CD14-positive monocyte (primary cell): ENCODE measurements around the gene B3GALNT1. TPM values are rescaled to one million over a fixed set of nuclear protein-coding genes. Genes with fewer than 3 reads are reported as not detected.

ENCODE experiments used
- DNase-seq, 3 donors: peaks; one replicate each; pipeline ENCODE4 v3.0.0-alpha.2; 2011 to 2022
- H2AFZ ChIP-seq: 2 replicates; pipeline ENCODE4 v1.6.0; 2012; ENCODE audit warnings: mild to moderate bottlenecking, low read depth, low read length, inconsistent platforms; ENCODE audit not compliant: insufficient read depth, poor library complexity, severe bottlenecking
- H3K27ac ChIP-seq, 2 donors: 1 replicate in 1 of 2; 2 replicates in 1 of 2; pipeline ENCODE4 v1.5.1; 2012 to 2013; ENCODE audit warnings: low read length in 2 of 2, control low read depth in 1 of 2, inconsistent platforms in 1 of 2, low read depth in 1 of 2, mild to moderate bottlenecking in 1 of 2
- H3K27me3 ChIP-seq, 2 donors: one replicate each; pipeline versions ENCODE4 v1.6.0 to v1.6.1; 2011 to 2013; ENCODE audit warnings: low read length in 2 of 2; ENCODE audit not compliant: control insufficient read depth in 2 of 2, insufficient read depth in 2 of 2
- H3K36me3 ChIP-seq, 2 donors: replicated peaks in 1 of 2; 1 replicate in 1 of 2; 2 replicates in 1 of 2; pipeline versions ENCODE4 v1.5.1 to v1.6.1; 2012 to 2013; ENCODE audit warnings: low read length in 2 of 2, control low read depth in 1 of 2, inconsistent platforms in 1 of 2, mild to moderate bottlenecking in 1 of 2; ENCODE audit not compliant: insufficient read depth in 2 of 2, control insufficient read depth in 1 of 2
- H3K4me1 ChIP-seq, 2 donors: 1 replicate in 1 of 2; 2 replicates in 1 of 2; pipeline versions ENCODE4 v1.5.1 to v1.6.1; 2012 to 2013; ENCODE audit warnings: low read length in 2 of 2, control low read depth in 1 of 2, inconsistent platforms in 1 of 2, mild to moderate bottlenecking in 1 of 2, moderate library complexity in 1 of 2; ENCODE audit not compliant: insufficient read depth in 2 of 2, control insufficient read depth in 1 of 2
- H3K4me2 ChIP-seq: replicated peaks from 2 replicates; pipeline ENCODE3; 2012; ENCODE audit warnings: low read length, moderate library complexity, mild to moderate bottlenecking; ENCODE audit not compliant: poor library complexity, severe bottlenecking; ENCODE audit errors: extremely low read depth
- H3K4me3 ChIP-seq, 3 experiments: fragments of 200-600 bp in 1 of 3; sonication (generic) in 1 of 3; replicated peaks in 1 of 3; 1 replicate in 2 of 3; 2 replicates in 1 of 3; pipeline ENCODE4 v1.5.1; 2011 to 2013; ENCODE audit warnings: low read length in 3 of 3, mild to moderate bottlenecking in 3 of 3, control low read depth in 2 of 3, low read depth in 2 of 3, inconsistent platforms in 1 of 3, moderate library complexity in 1 of 3
- H3K79me2 ChIP-seq: 2 replicates; pipeline ENCODE4 v1.6.0; 2012; ENCODE audit warnings: mild to moderate bottlenecking, control low read depth, inconsistent platforms, low read length, moderate library complexity; ENCODE audit not compliant: insufficient read depth
- H3K9ac ChIP-seq: 2 replicates; pipeline ENCODE4 v1.6.0; 2017; ENCODE audit warnings: low read length, mild to moderate bottlenecking; ENCODE audit not compliant: insufficient read depth, poor library complexity, severe bottlenecking
- H3K9me3 ChIP-seq, 2 donors: replicated peaks in 1 of 2; 1 replicate in 1 of 2; 2 replicates in 1 of 2; pipeline versions ENCODE4 v1.5.1 to v1.6.1; 2012 to 2013; ENCODE audit warnings: low read length in 2 of 2, control low read depth in 1 of 2; ENCODE audit not compliant: control insufficient read depth in 1 of 2, insufficient read depth in 1 of 2
- H4K20me1 ChIP-seq: 2 replicates; pipeline ENCODE4 v1.6.0; 2012; ENCODE audit warnings: mild to moderate bottlenecking, low read length, control low read depth, moderate library complexity; ENCODE audit not compliant: insufficient read depth
- H3K27ac Mint-ChIP-seq, 7 donors: one replicate each; pipeline ENCODE4 v1.8.0; 2020; ENCODE audit warnings: mild to moderate bottlenecking in 7 of 7, mixed read lengths in 7 of 7, moderate library complexity in 6 of 7, inconsistent platforms in 2 of 7
- H3K27me3 Mint-ChIP-seq, 3 donors: one replicate each; pipeline ENCODE4 v1.8.0; 2021 to 2022; ENCODE audit warnings: low read depth in 3 of 3, mild to moderate bottlenecking in 3 of 3, mixed read lengths in 3 of 3, moderate library complexity in 3 of 3, inconsistent platforms in 1 of 3
- H3K36me3 Mint-ChIP-seq, 2 donors: one replicate each; pipeline ENCODE4 v1.8.0; 2020; ENCODE audit warnings: mixed read lengths in 2 of 2, inconsistent platforms in 1 of 2, mild to moderate bottlenecking in 1 of 2
- H3K4me1 Mint-ChIP-seq: one replicate; pipeline ENCODE4 v1.8.0; 2020; ENCODE audit warnings: mild to moderate bottlenecking, mixed read lengths
- H3K4me3 Mint-ChIP-seq, 2 donors: one replicate each; pipeline ENCODE4 v1.8.0; 2020; ENCODE audit warnings: mild to moderate bottlenecking in 2 of 2, mixed read lengths in 2 of 2, moderate library complexity in 1 of 2
- H3K9me3 Mint-ChIP-seq, 7 donors: one replicate each; pipeline ENCODE4 v1.8.0; 2020 to 2022; ENCODE audit warnings: mixed read lengths in 7 of 7, mild to moderate bottlenecking in 6 of 7, moderate library complexity in 6 of 7, inconsistent platforms in 2 of 7
- WGBS: methylation state at CpG from one replicate; pipeline ENCODE4 v1.1.5; 2013; ENCODE audit warnings: missing lambda C conversion rate; ENCODE audit not compliant: insufficient coverage; 5-methylcytosine and 5-hydroxymethylcytosine counted together
- intact Hi-C, 2 donors: fragments of 100-400 bp; cut with micrococcal nuclease; formaldehyde crosslinking; loops; one replicate each; pipeline versions ENCODE4 v1.15.0 to v1.15.1; 2023
- polyA plus RNA-seq, 3 donors: library from polyadenylated mRNA; depleted of rRNA in 1 of 3; unstranded in 2 of 3; stranded (reverse) in 1 of 3; fragments of 300-500 nt in 2 of 3; fragments of >200 nt in 1 of 3; fragmentation: Illumina TruSeq in 2 of 3; gene quantifications; 1 replicate in 2 of 3; 2 replicates in 1 of 3; pipeline ENCODE4 v1.2.3, GENCODE V29; 2012 to 2021
- TF ChIP-seq, protein P1 (sequence below): fragments of 200-600 bp; IDR thresholded peaks from one replicate; pipeline ENCODE4 v1.8.0; 2022; ENCODE audit warnings: antibody characterized with exemption, mild to moderate bottlenecking

The B3GALNT1 gene
- polyA plus RNA-seq, 3 donors: 0.09 to 0.41 (median 0.16) TPM

- Mint-ChIP-seq H3K4me3 (no peak overlapping the region), H3K27ac (no peak overlapping the region), H3K9me3 (peaks cover 0 to 6% (median 3%) of the 10 kb centered on the region in 7 donors), H3K36me3 (peaks cover 0 to 4% of the 10 kb centered on the region in 2 donors), H3K4me1 (peaks cover 28% of the 10 kb centered on the region), H3K27me3 (peaks cover 11 to 25% (median 12%) of the 10 kb centered on the region in 3 donors)
- no CpG with 5 or more reads among the region's 1 CpG for WGBS
- no peak overlapping the region for H3K4me3 ChIP-seq
- H3K9ac ChIP-seq: no peak overlapping the region
- H2AFZ ChIP-seq: no peak overlapping the region
- TF ChIP-seq, protein P1, sequence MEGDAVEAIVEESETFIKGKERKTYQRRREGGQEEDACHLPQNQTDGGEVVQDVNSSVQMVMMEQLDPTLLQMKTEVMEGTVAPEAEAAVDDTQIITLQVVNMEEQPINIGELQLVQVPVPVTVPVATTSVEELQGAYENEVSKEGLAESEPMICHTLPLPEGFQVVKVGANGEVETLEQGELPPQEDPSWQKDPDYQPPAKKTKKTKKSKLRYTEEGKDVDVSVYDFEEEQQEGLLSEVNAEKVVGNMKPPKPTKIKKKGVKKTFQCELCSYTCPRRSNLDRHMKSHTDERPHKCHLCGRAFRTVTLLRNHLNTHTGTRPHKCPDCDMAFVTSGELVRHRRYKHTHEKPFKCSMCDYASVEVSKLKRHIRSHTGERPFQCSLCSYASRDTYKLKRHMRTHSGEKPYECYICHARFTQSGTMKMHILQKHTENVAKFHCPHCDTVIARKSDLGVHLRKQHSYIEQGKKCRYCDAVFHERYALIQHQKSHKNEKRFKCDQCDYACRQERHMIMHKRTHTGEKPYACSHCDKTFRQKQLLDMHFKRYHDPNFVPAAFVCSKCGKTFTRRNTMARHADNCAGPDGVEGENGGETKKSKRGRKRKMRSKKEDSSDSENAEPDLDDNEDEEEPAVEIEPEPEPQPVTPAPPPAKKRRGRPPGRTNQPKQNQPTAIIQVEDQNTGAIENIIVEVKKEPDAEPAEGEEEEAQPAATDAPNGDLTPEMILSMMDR: no peak
- DNase-seq: no peak
- no peaks in the 10 kb centered on the region for H4K20me1 ChIP-seq
- no peak overlapping the region for H3K4me2 ChIP-seq
- intact Hi-C loops: no loop called here
- H3K27me3 ChIP-seq: peaks cover 3 to 10% of the 10 kb centered on the region in 2 donors
- no peaks in the 10 kb centered on the region for H3K9me3 ChIP-seq
- H3K4me1 ChIP-seq: peaks cover 21 to 37% of the 10 kb centered on the region in 2 donors
- H3K36me3 ChIP-seq: no peaks in the 10 kb centered on the region
- H3K79me2 ChIP-seq: no peaks in the 10 kb centered on the region
- no peak overlapping the region for H3K27ac ChIP-seq
Observed at GRCh38 chr3:161107311-161107710, 2.2 kb upstream of the B3GALNT1 start.

DNA sequence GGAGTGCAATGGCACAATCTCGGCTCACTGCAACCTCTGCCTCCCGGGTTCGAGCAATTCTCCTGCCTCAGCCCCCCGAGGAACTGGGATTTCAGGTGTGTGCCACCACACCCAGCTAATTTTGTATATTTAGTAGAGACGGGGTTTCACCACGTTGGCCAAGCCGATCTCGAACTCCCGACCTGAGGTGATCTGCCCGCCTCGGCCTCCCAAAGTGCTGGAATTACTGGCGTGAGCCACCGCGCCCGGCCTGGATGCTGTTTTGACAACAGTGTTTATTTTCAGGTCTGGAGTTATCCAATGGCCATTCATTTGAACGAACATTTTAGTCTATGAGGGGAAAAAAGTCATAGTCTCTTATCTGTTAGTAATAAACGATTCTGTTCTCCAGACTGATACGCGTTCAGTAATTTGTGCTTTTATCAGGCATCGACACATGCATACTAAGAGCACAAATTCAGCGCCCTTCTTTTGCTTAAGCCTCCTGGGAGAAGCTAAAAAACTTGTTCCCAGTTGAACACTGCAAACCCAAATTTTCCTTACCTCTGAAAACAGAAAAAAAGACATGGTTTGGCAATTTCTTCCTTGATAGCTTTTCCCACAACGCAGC, 1.3 kb downstream of the B3GALNT1 start:
- no peak for DNase-seq
- H3K4me2 ChIP-seq: peak overlapping the region; percentile 92
- Mint-ChIP-seq H3K4me1 (peaks cover 25% of the 10 kb centered on the region), H3K36me3 (peaks cover 0 to 7% of the 10 kb centered on the region in 2 donors), H3K9me3 (no peaks in the 10 kb centered on the region), H3K4me3 (peak overlapping the region; percentile 87 to 95), H3K27ac (no peak overlapping the region), H3K27me3 (peaks cover 10 to 25% (median 11%) of the 10 kb centered on the region in 3 donors)
- no peaks in the 10 kb centered on the region for H4K20me1 ChIP-seq
- H3K27me3 ChIP-seq: peaks cover 3 to 10% of the 10 kb centered on the region in 2 donors
- TF ChIP-seq, protein P1: no peak
- no peaks in the 10 kb centered on the region for H3K36me3 ChIP-seq
- H2AFZ ChIP-seq: peak overlapping the region; percentile 94
- intact Hi-C loops: no loop called here
- H3K79me2 ChIP-seq: no peaks in the 10 kb centered on the region
- peaks cover 20 to 33% of the 10 kb centered on the region in 2 donors for H3K4me1 ChIP-seq
- 97% methylated on average over 21 of the region's 22 CpGs for WGBS
- H3K9ac ChIP-seq: no peak overlapping the region
- peak overlapping the region in 1 of 3 experiments; percentile 83 for H3K4me3 ChIP-seq
- H3K9me3 ChIP-seq: no peaks in the 10 kb centered on the region
- no peak overlapping the region for H3K27ac ChIP-seq
